WTC11 (cell line): ENCODE results near the gene UNC5A.

ENCODE experiments used
- CTCF ChIP-seq: fragments of 200-600 bp; IDR thresholded peaks from 2 replicates; pipeline ENCODE4 v1.8.0; 2022; ENCODE audit warnings: antibody characterized with exemption
- FOXP4 ChIP-seq: sonication (generic); formaldehyde crosslinking; IDR thresholded peaks from 2 replicates; pipeline ENCODE4 v1.8.0; 2022; ENCODE audit warnings: mild to moderate bottlenecking, missing genetic modification reagents
- JUN ChIP-seq: sonication (generic); formaldehyde crosslinking; IDR thresholded peaks from 2 replicates; pipeline ENCODE4 v1.8.0; 2023; ENCODE audit warnings: mild to moderate bottlenecking, missing genetic modification reagents
- NR1H2 ChIP-seq: sonication (generic); formaldehyde crosslinking; IDR thresholded peaks from 2 replicates; pipeline ENCODE4 v1.9.0; 2021; ENCODE audit warnings: mild to moderate bottlenecking, moderate library complexity, missing genetic modification reagents
- USF2 ChIP-seq: sonication (generic); formaldehyde crosslinking; IDR thresholded peaks from 2 replicates; pipeline ENCODE4 v1.8.1; 2023; ENCODE audit warnings: mild to moderate bottlenecking, missing genetic modification reagents, moderate library complexity

GRCh38 chr5:176776916-176777315, 33.4 kb upstream of the UNC5A start:
- TF ChIP-seq CTCF (no peak), JUN (no peak), NR1H2 (CRISPR knock-in tag) (no peak), FOXP4 (no peak), USF2 (no peak)
